ENCODE measurements around the gene TMEM187. TPM values are rescaled to one million over a fixed set of nuclear protein-coding genes. Genes with fewer than 3 reads are reported as not detected.

TMEM187 gene
- total and polyA plus RNA-seq, 10 of the 15 experiments (the other 5 are each of a cell fraction or from before 2014, with no cell fraction given), result 0.45 to 8.5 (median 4.1) TPM

GRCh38 chrX:154017766-154018517 is 45.4 kb downstream of the TMEM187 start (continued):
- no peak for TF ChIP-seq SKIL (IDR thresholded peaks at IDR 0.05; ENCODE audit: low read depth, poor library complexity, severe bottlenecking)
- TF ChIP-seq TCF12 (IDR thresholded peaks at IDR 0.05; ENCODE audit: low read depth, low read length), result 0 out of 2 replicates have a peak, but pooled peaks have one; percentile 10
- TF ChIP-seq RELA (IDR thresholded peaks at IDR 0.05; ENCODE audit: borderline replicate concordance, partially characterized antibody), result no peak
- no peak for TF ChIP-seq CHD2 (IDR thresholded peaks at IDR 0.05; ENCODE audit: borderline replicate concordance, low read depth, low read length)
- no peak for TF ChIP-seq CUX1 (IDR thresholded peaks at IDR 0.05; ENCODE audit: insufficient replicate concordance, low read depth, low read length)
- TF ChIP-seq IRF5 (IDR thresholded peaks at IDR 0.05; ENCODE audit: borderline replicate concordance), result no peak
- no peak for TF ChIP-seq NR2F1 (conservative IDR thresholded peaks at IDR 0.05)
- TF ChIP-seq TCF3 (IDR thresholded peaks at IDR 0.05; ENCODE audit: borderline replicate concordance, insufficient read depth, low read depth, low read length), result no peak
- no peak for TF ChIP-seq NR2C1 (IDR thresholded peaks at IDR 0.05)
- TF ChIP-seq BACH1 (IDR thresholded peaks at IDR 0.05; ENCODE audit: borderline replicate concordance), result no peak
- TF ChIP-seq FOS (IDR thresholded peaks at IDR 0.05; ENCODE audit: borderline replicate concordance, extremely low read depth, insufficient read length), result no peak
- TF ChIP-seq PBX3 (IDR thresholded peaks at IDR 0.05; ENCODE audit: insufficient replicate concordance, low read depth, low read length), result no peak
- no peak for TF ChIP-seq SUZ12 (IDR thresholded peaks at IDR 0.05; ENCODE audit: unreplicated experiment)
- no peak for TF ChIP-seq NFYA (IDR thresholded peaks at IDR 0.05; ENCODE audit: borderline replicate concordance, low read depth, low read length)
- no peak for TF ChIP-seq SMC3 (IDR thresholded peaks at IDR 0.05; ENCODE audit: borderline replicate concordance, low read length)
- TF ChIP-seq MYB (IDR thresholded peaks at IDR 0.05; ENCODE audit: borderline replicate concordance, low read depth, low read length), result no peak
- TF ChIP-seq POLR2AphosphoS2 (IDR thresholded peaks at IDR 0.05; ENCODE audit: low read depth, low read length), result no peak
- TF ChIP-seq TCF7 (IDR thresholded peaks at IDR 0.05; ENCODE audit: borderline replicate concordance), result no peak
- no peak for TF ChIP-seq IKZF2 (IDR thresholded peaks at IDR 0.05)

All from GM12878 (cell line).